NCI-H2107 treated with DMSO at 0.1 percent for 48 hours (cell line): ENCODE results near the gene PYGO2.
"Not testable (repeated sequence)": the region's sequence is repeated elsewhere in the genome, so short reads cannot be mapped to it uniquely, and the experiment has no call there.

Experiments
- DNase-seq: peaks from one replicate; lab custom pipeline; 2025; ENCODE audit not compliant: unreplicated experiment; lab: John Stamatoyannopoulos, UW

Gene PYGO2

GRCh38 chr1:154911691-154912550, 49.7 kb downstream of the PYGO2 start:
- no peak for DNase-seq

- DNase-seq: no peak
Measured at GRCh38 chr1:154910851-154911250, 50.7 kb downstream of the PYGO2 start.

- DNase-seq: no peak
Measured at GRCh38 chr1:154908937-154909336, 52.6 kb downstream of the PYGO2 start.

- not testable (repeated sequence) for DNase-seq
Measured at GRCh38 chr1:154908129-154908528, 53.5 kb downstream of the PYGO2 start.
